NCI-H2227 (cell line): ENCODE measurements around the gene KRTAP1-3.
"Not testable (repeated sequence)": the region's sequence is repeated elsewhere in the genome, so short reads cannot be mapped to it uniquely, and the experiment has no call there.

Experiments used
- DNase-seq: peaks from one replicate; lab custom pipeline; 2025; ENCODE audit not compliant: unreplicated experiment; lab: John Stamatoyannopoulos, UW

KRTAP1-3 gene

GRCh38 chr17:41012326-41013120 lies 22.2 kb downstream of the KRTAP1-3 start:
- DNase-seq, result no peak

GRCh38 chr17:41010441-41010840 lies 24.2 kb downstream of the KRTAP1-3 start:
- DNase-seq, result no peak

- DNase-seq, result no peak
Observed at GRCh38 chr17:41009936-41010335, 24.7 kb downstream of the KRTAP1-3 start.

- no peak for DNase-seq
Observed at GRCh38 chr17:41009301-41009760, 25.3 kb downstream of the KRTAP1-3 start.

GRCh38 chr17:41008811-41009210 lies 25.9 kb downstream of the KRTAP1-3 start, which contains the start of gene KRTAP3-1:
Gene KRTAP3-1 (minus strand): TSS chr17:41009128. CDS start chr17:41009074, 54 bp downstream.
- no peak for DNase-seq

- no peak for DNase-seq
Observed at GRCh38 chr17:41004397-41004796, 30.3 kb downstream of the KRTAP1-3 start.

GRCh38 chr17:41003926-41004325 lies 30.7 kb downstream of the KRTAP1-3 start:
- DNase-seq, result no peak

- DNase-seq, result no peak
Observed at GRCh38 chr17:41002814-41003213, 31.9 kb downstream of the KRTAP1-3 start.

- DNase-seq, result no peak
Observed at GRCh38 chr17:41001795-41002194, 32.9 kb downstream of the KRTAP1-3 start.

GRCh38 chr17:40999563-40999962 lies 35.1 kb downstream of the KRTAP1-3 start, which contains the start of gene KRTAP3-2:
Gene KRTAP3-2 (minus strand): TSS chr17:40999906. CDS start chr17:40999853, 53 bp downstream.
- not testable (repeated sequence) for DNase-seq

- peak; percentile 35 for DNase-seq
Observed at GRCh38 chr17:40997361-40997760, 37.3 kb downstream of the KRTAP1-3 start.

GRCh38 chr17:40996829-40997228 lies 37.8 kb downstream of the KRTAP1-3 start:
- DNase-seq, result no peak

- no peak for DNase-seq
Observed at GRCh38 chr17:40995116-40995515, 39.6 kb downstream of the KRTAP1-3 start.

- DNase-seq, result no peak
Observed at GRCh38 chr17:40993839-40994238, 40.8 kb downstream of the KRTAP1-3 start, which contains the start of gene KRTAP3-3. Gene KRTAP3-3 (minus strand): TSS chr17:40994164. CDS start chr17:40994097, 67 bp downstream.

- DNase-seq, result no peak
Observed at GRCh38 chr17:40993084-40993483, 41.6 kb downstream of the KRTAP1-3 start.

GRCh38 chr17:40992666-40993065 lies 42.0 kb downstream of the KRTAP1-3 start:
- no peak for DNase-seq

- DNase-seq, result no peak
Observed at GRCh38 chr17:40986920-40987319, 47.8 kb downstream of the KRTAP1-3 start.

GRCh38 chr17:40984226-40984625 lies 50.4 kb downstream of the KRTAP1-3 start, which contains the start of gene KRT40:
Gene KRT40 (minus strand): TSS chr17:40984326. CDS start chr17:40984273, 53 bp downstream.
- DNase-seq, result no peak
